Central memory CD4-positive, alpha-beta T cell (primary cell): ENCODE measurements around the gene DPRX.

ENCODE experiments used
- DNase-seq: peaks from one replicate; pipeline ENCODE4 v3.0.0; 2022
- total RNA-seq, 3 experiments: gene quantifications; one replicate each; lab custom pipeline; 2026; lab: John Stamatoyannopoulos, UW

The DPRX gene
- total RNA-seq, result 0 reads per million in 3 experiments

- no peak for DNase-seq
These were observed at the start of gene DPRX for GRCh38 chr19:53631949-53632407. DPRX (plus strand) TSS chr19:53631999; CDS start chr19:53632107, 108 bp downstream.

DNA sequence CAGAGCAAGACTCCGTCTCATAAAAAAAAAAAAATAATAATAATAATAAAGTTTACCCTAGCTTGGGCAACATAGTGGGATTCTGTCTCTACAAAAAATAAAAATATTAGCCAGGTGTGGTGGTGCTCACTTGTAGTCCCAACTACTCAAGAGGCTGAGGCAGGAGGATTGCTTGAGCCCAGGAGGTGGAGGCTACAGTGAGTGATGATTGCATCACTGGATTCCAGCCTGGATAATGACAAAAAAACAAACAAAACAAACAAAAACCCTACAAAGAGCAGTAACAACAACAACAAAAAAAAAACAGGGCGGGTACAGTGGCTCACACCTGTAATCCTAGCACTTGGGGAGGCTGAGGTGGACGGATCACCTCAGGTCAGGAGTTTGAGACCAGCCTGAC, 48.6 kb upstream of the DPRX start:
- no peak for DNase-seq

GRCh38 chr19:53586277-53586691, 45.5 kb upstream of the DPRX start:
- DNase-seq, result no peak

GRCh38 chr19:53594811-53595509, 36.8 kb upstream of the DPRX start:
- DNase-seq, result no peak

- no peak for DNase-seq
These were observed 36.3 kb upstream of the DPRX start for GRCh38 chr19:53595510-53595867.

DNA sequence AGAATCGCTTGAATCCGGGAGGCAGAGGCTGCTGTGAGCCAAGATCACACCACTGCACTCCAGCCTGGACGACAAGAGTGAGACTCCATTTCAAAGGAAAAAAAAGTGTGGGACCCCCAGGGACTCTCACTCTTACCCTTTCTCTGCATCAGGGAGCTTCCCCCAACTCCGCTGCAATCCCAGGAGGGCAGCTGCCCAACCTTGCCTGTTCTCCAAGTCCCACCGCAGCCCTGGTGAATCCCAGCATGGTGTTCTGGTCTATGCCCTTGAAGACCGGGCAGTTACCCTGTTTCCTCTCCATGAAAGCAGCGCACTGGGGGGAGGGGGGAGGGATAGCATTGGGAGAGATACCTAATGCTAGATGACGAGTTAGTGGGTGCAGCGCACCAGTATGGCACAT, 35.7 kb upstream of the DPRX start:
- DNase-seq, result no peak

GRCh38 chr19:53597023-53597422, 34.8 kb upstream of the DPRX start:
- no peak for DNase-seq

DNA sequence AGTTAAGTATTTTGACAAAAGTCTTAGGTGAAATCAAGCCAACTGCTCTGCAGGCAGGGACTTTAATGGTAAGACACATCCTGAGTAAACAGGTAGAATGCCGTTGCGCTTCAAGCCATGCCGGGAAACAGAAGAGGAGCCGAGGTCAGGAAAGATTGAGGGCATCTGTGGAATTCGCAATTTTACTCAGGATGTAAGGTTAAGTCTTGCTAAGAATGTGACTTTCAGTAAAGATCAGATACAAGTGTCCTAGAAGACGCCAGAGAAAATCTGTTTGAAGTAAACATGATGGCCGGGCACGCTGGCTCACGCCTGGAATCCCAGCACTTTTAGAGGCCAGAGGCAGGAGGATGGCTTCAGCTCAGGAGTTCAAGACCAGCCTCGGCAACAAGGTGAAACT, 33.4 kb upstream of the DPRX start:
- DNase-seq, result no peak

GRCh38 chr19:53600217-53600616, 31.6 kb upstream of the DPRX start:
- no peak for DNase-seq

GRCh38 chr19:53606031-53606430, 25.8 kb upstream of the DPRX start:
- DNase-seq, result no peak

GRCh38 chr19:53608381-53608780, 23.4 kb upstream of the DPRX start:
- no peak for DNase-seq

GRCh38 chr19:53612762-53613526, 18.9 kb upstream of the DPRX start:
- no peak for DNase-seq

- DNase-seq, result no peak
These were observed 9.7 kb upstream of the DPRX start for GRCh38 chr19:53621885-53622740.

DNA sequence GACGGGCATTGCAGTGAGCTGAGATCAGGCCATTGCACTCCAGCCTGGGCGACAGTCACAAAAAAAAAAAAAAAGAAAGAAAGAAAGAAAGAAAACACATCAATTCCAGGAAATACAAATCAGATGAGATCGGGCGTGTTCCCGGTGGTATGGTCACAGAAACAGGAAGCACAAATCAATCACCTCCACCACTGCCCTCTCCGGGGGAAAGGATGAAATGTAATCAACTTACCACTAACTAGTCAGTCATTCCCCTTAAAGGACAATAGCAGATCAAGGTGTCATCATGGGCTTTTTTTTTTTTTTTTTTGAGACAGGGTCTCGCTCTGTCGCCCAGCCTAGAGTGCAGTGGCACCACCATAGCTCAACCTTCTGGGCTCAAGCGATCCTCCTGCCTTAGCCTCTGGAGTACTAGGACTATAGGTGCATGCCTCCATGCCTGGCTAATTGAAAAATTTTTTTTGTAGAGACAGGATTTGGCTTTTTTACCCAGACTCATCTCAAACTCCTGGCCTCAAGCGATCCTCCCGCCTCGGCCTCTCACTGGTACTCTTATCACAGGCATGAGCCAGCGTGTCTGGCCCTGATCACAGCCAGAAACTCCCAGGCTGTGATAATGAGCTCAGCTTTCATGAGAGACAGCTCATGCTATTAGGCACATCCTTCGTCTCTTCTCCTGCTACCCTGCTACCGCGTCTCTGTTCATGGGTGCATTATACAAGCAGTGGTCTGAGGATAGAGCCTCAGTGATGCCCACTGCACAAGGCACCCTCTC, 6.8 kb upstream of the DPRX start:
- no peak for DNase-seq

DNA sequence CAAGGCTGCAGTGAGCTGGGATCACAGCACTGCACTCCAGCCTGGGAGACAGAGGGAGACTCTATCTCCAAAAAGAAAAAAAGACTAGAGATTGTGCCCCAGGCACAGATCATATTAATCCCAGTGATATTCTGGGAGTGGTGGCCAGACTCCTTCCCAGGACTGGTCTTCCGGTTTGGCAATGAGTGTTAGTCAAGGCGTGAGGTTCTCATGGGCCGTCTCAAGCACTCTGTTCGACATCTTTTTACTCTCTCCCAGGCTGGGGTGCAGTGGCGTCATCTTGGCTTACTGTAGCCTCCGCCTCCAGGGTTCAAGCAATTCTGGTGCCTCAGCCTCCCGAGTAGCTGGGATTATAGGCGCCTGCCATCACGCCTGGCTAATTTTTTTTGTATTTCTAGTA, 5.3 kb upstream of the DPRX start:
- DNase-seq, result no peak

GRCh38 chr19:53626976-53627375, 4.8 kb upstream of the DPRX start:
- no peak for DNase-seq

DNA sequence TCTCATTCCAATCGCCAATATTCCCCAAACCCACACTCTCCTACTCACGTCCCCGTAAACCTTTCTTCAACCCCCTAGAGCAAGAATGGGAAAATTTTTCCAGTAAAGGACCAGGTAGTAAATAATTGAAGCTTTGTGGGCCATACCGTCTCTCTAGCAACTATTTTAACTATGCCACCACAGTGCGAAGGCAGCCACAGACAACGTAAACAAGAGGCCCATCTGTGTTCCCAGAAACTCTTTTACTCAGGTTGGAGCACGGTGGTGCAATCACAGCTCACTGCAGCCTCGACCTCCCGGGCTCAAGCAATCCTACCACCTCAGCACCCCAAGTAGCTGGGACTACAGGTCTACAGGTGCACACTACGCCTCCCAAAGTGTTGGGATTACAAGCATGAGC, 3.0 kb downstream of the DPRX start:
- no peak for DNase-seq

GRCh38 chr19:53639471-53639870, 7.7 kb downstream of the DPRX start:
- DNase-seq, result no peak

- no peak for DNase-seq
These were observed 10.7 kb downstream of the DPRX start for GRCh38 chr19:53642381-53643099.

DNA sequence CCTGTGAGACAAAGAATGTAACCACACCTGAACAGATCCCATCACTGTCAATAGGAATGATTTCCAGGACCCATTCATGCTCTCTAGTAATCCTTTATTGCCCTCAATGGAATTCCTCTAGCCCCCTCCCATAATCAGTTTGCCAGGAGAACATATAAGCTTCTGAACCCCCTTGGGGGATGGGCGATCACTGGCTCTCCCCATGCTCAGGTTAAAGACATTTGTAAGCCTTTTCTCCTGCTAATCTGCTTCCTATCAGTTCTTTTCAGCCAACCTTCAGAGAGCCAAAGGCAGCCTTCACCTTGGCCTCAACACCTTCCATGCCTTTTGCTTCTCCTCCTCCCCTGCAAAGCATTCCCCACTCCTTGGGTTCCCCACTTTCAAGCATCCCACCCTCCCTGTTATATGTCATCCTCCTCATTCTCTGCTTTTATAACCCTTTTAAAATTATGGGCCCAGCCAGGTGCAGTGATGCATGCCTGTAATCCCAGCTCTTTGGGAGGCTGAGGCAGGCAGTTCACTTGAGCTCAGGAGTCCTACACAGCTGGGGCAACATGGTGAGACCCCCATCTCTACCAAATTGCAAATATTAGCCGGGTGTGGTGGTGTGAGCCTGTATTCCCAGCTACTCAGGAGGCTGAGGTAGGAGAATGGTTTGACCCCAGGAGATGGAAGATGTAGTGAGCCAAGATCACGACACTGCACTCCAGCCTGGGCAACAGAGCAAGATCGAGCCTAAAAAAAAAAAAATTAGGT, 12.4 kb downstream of the DPRX start:
- no peak for DNase-seq

GRCh38 chr19:53646144-53646543, 14.3 kb downstream of the DPRX start:
- DNase-seq, result no peak
